Sigmoid colon (tissue), 7 donors: ENCODE results near the gene QRFP. TPM values are rescaled to one million over a fixed set of nuclear protein-coding genes. Genes with fewer than 3 reads are reported as not detected.
A peak's percentile ranks its signal among the peaks of the same experiment; 100 is the strongest.

Experiments used
- DNase-seq: peaks from one replicate; pipeline ENCODE4 v3.0.0-alpha.2; 2019
- H3K27ac ChIP-seq, 4 donors: fragments of 200-600 bp; sonication (generic); one replicate each; pipeline ENCODE4 v1.5.1; 2016 to 2019; ENCODE audit warnings: mild to moderate bottlenecking in 1 of 4
- H3K27me3 ChIP-seq, 3 donors: fragments of 200-600 bp; sonication (generic); one replicate each; pipeline ENCODE4 v1.5.1; 2019; ENCODE audit warnings: mild to moderate bottlenecking in 1 of 3
- H3K36me3 ChIP-seq, 4 donors: fragments of 200-600 bp; sonication (generic); one replicate each; pipeline ENCODE4 v1.5.1; 2016 to 2019
- H3K4me1 ChIP-seq, 4 donors: fragments of 200-600 bp; sonication (generic); one replicate each; pipeline ENCODE4 v1.5.1; 2017 to 2019
- H3K4me3 ChIP-seq, 4 donors: fragments of 200-600 bp; sonication (generic); one replicate each; pipeline ENCODE4 v1.5.1; 2017 to 2019; ENCODE audit warnings: mild to moderate bottlenecking in 2 of 4, moderate library complexity in 1 of 4
- H3K9me3 ChIP-seq, 4 donors: fragments of 200-600 bp in 3 of 4; sonication (generic) in 3 of 4; one replicate each; pipeline versions ENCODE4 v1.5.1 to v1.6.1; 2013 to 2019
- EP300 ChIP-seq, 4 donors: sonication (generic); formaldehyde crosslinking; IDR thresholded peaks; one replicate each; pipeline ENCODE4 v1.6.1; 2017; ENCODE audit warnings: antibody characterized with exemption in 4 of 4
- POLR2A ChIP-seq, 2 donors: fragments of 450-650 bp; IDR thresholded peaks; one replicate each; pipeline ENCODE4 v1.6.1; 2016; ENCODE audit warnings: antibody characterized with exemption in 2 of 2, mild to moderate bottlenecking in 2 of 2, moderate library complexity in 2 of 2
- POLR2AphosphoS5 ChIP-seq, 4 donors: sonication (generic); formaldehyde crosslinking; IDR thresholded peaks; one replicate each; pipeline ENCODE4 v1.6.1; 2017; ENCODE audit warnings: antibody characterized with exemption in 4 of 4
- WGBS, 2 donors: extraction: QIAGEN DNeasy Blood & Tissue Kit; methylation state at CpG; one replicate each; pipeline ENCODE4 v1.1.7; 2013; 5-methylcytosine and 5-hydroxymethylcytosine counted together
- intact Hi-C: fragments of 100-400 bp; cut with DNase I; formaldehyde crosslinking; loops from one replicate; pipeline ENCODE4 v1.15.1; 2023
- polyA plus RNA-seq, 3 donors: library from polyadenylated mRNA; stranded (reverse); fragments of 200-250 nt; gene quantifications; one replicate each; pipeline ENCODE4 v1.2.3, GENCODE V29; 2013
- total RNA-seq, 4 donors: library from RNA; depleted of rRNA; stranded (reverse); fragments of >200 nt; gene quantifications; one replicate each; pipeline ENCODE4 v1.1.0, GENCODE V29; 2016
- TF ChIP-seq, protein P1 (sequence below), 4 experiments: fragments of 450-650 bp in 3 of 4; fragments of 200-600 bp in 1 of 4; IDR thresholded peaks; one replicate each; pipeline ENCODE4 v1.5.1; 2016 to 2019; ENCODE audit warnings: antibody characterized with exemption in 4 of 4, mild to moderate bottlenecking in 3 of 4, moderate library complexity in 2 of 4
- donor health status: healthy with polysubstance abuse.
- donor health status: Bipolar disorder and iron deficiency.
- donor health status: healthy.

Gene QRFP
- total and polyA plus RNA-seq, 7 donors, result 0.20 TPM; not detected in 6

DNA sequence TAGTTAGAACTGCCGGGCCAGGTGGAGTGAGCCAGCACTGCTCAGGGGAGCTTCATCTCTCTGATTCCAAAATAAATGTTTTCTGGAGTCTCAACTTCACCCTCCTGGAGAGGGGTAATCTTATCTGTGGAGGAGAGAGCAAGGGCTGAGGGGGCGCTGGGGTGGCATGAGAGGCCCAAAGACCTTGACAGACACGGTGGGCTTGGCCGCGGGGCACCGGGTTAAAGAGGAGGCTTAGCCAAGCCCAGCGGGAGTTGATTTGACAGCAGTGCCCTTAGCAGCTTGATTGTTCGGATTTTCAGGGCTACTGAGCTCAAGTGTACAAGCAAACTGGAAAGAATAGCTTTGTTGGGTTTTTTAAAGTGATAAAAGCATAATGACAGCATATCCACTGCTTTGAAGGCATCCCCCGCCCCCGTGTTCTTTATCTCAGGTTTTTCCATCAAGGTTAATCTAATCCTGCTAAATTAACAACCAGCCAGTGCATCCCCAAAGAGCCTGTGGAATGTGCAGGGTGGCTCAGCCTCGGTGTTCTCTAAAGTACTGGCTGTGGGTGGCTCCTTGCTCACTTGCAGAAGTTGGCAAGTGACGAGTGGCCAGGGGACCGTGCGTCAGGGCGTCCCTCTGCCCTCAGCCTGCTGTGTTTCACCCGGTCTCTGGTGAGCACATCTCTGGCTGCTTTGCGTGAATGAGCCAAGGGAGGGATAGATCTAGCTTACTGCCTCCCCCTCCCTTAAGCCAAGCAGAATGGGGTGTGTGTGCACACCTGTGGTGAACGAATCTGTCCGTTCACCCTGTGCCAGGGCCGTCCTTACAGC is 5.5 kb downstream of the QRFP start:
- H3K4me3 ChIP-seq, result no peak overlapping the region
- 89 to 92% methylated on average over 20 of the region's 20 CpGs for WGBS, 2 donors
- H3K27ac ChIP-seq, result no peak overlapping the region
- no peaks in the 10 kb centered on the region for H3K9me3 ChIP-seq
- no peaks in the 10 kb centered on the region for H3K27me3 ChIP-seq
- no peak for DNase-seq
- TF ChIP-seq POLR2A (IDR thresholded peaks at IDR 0.05) (no peak), POLR2AphosphoS5 (IDR thresholded peaks at IDR 0.05) (peak in 1 of 4 donors; percentile 11), EP300 (IDR thresholded peaks at IDR 0.05) (no peak)
- peaks cover 0 to 57% (median 50%) of the 10 kb centered on the region in 4 donors for H3K4me1 ChIP-seq
- intact Hi-C loops, result no loop called here
- peaks cover 42 to 78% (median 64%) of the 10 kb centered on the region in 4 donors for H3K36me3 ChIP-seq

DNA sequence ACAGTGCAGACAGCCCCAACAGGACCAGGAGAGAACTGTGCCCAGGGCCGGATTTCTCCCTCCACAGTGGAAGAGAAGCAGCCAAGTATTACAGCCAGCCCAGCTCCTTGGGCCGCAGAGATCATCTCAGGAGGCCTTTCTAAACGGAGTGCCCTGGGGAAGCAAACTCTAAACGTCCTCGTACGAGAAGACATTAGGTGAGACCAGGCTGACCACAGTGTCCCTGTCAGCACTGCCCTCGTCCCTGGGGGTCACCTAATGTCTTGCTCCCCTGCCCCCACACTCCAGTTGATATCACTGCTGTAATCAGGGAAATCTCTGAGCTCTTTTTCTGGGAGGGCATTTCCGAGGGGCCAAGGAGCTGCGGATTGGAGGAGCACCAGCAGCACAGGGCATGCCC is 6.5 kb downstream of the QRFP start:
- no peak overlapping the region for H3K27ac ChIP-seq
- TF ChIP-seq POLR2A (IDR thresholded peaks at IDR 0.05) (no peak), POLR2AphosphoS5 (IDR thresholded peaks at IDR 0.05) (peak in 2 of 4 donors; percentile 1 to 22), EP300 (IDR thresholded peaks at IDR 0.05) (no peak)
- TF ChIP-seq, protein P1, sequence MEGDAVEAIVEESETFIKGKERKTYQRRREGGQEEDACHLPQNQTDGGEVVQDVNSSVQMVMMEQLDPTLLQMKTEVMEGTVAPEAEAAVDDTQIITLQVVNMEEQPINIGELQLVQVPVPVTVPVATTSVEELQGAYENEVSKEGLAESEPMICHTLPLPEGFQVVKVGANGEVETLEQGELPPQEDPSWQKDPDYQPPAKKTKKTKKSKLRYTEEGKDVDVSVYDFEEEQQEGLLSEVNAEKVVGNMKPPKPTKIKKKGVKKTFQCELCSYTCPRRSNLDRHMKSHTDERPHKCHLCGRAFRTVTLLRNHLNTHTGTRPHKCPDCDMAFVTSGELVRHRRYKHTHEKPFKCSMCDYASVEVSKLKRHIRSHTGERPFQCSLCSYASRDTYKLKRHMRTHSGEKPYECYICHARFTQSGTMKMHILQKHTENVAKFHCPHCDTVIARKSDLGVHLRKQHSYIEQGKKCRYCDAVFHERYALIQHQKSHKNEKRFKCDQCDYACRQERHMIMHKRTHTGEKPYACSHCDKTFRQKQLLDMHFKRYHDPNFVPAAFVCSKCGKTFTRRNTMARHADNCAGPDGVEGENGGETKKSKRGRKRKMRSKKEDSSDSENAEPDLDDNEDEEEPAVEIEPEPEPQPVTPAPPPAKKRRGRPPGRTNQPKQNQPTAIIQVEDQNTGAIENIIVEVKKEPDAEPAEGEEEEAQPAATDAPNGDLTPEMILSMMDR (IDR thresholded peaks at IDR 0.05), result no peak
- H3K36me3 ChIP-seq, result peaks cover 47 to 87% (median 74%) of the 10 kb centered on the region in 4 donors
- intact Hi-C loops, result no loop called here
- H3K27me3 ChIP-seq, result no peaks in the 10 kb centered on the region
- H3K9me3 ChIP-seq, result no peaks in the 10 kb centered on the region
- DNase-seq, result no peak
- no peak overlapping the region for H3K4me3 ChIP-seq
- peaks cover 0 to 57% (median 50%) of the 10 kb centered on the region in 4 donors for H3K4me1 ChIP-seq
- 91 to 92% methylated on average over 9 of the region's 9 CpGs for WGBS, 2 donors

DNA sequence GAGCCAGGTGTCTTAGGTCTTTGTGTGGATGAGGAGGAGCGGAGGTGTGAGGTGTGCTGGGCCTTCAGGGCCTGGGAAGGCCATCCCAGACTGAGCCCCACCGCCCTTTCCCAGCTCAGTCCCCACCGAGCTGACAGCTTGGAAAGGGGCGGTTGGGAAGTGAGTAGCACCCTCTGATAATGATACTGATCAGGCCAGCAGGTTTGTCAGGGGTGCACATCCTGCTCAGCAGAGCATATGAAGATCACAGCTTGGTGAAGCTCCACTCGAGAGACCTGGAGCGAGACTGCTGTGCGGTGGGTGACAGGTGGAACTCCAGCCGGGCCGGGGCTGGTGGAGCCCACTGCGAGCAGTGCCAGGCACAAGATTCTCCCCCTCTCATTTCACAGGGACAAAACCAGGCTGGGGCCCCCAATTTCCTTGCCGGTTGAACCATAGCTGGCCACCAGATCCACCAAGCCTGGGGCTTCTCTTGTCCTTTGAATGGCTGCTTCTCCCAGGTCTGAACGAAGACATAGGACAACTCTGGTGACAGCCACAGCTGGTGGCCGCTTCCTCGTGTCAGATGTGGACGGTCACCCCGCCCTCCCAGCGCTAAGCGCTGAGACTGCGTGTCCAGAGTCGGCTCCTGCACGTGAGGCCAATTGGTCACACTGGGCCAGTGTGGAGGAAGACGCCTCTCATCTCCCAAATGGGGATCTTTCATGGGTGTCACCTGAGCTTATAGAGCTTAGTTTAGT is 8.3 kb downstream of the QRFP start:
- Histone ChIP-seq H3K27ac (peak overlapping the region in 2 of 4 donors; percentile 11 to 76), H3K4me1 (peaks cover 0 to 47% (median 42%) of the 10 kb centered on the region in 4 donors), H3K36me3 (peaks cover 57 to 100% (median 89%) of the 10 kb centered on the region in 4 donors), H3K27me3 (no peaks in the 10 kb centered on the region), H3K4me3 (no peak overlapping the region), H3K9me3 (no peaks in the 10 kb centered on the region)
- DNase-seq, result no peak
- no peak for TF ChIP-seq POLR2A (IDR thresholded peaks at IDR 0.05)
- TF ChIP-seq, protein P1 (IDR thresholded peaks at IDR 0.05), result no peak
- peak in 1 of 4 donors; percentile 25 for TF ChIP-seq POLR2AphosphoS5 (IDR thresholded peaks at IDR 0.05)
- no peak for TF ChIP-seq EP300 (IDR thresholded peaks at IDR 0.05)
- intact Hi-C loops, result loop anchor here (10.0 kb wide), 1 partner anchor 156 kb away; no protein-coding TSS in a partner anchor
- WGBS, 2 donors, result 88 to 92% methylated on average over 22 of the region's 22 CpGs

DNA sequence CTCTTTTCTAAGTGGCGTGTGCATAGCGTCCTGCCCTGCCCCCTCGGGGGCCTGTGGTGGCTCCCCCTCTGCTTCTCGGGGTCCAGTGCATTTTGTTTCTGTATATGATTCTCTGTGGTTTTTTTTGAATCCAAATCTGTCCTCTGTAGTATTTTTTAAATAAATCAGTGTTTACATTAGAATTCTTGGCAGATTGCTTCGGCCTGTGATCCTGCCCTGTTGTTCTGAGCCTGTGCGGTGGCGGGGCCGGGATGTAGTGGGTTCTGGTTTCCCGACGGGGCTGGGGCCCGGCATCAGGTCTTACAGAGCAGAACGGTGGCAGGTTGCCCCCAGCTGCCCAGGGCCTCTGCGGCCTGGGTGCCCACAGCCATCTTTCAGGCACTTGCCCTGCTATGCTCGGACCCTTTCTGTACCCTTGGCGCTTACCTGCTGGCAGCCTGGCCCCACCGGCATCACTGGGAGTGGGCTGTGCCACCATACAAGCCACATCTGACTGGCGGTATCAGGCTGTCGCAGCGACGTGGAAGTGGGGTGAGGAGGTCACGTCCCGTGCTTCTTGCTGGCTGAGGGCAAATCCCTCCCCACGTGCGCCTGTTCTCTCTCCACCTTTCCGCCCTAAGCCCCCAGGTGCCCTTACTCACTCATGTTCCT is 9.0 kb downstream of the QRFP start:
- H3K36me3 ChIP-seq, result peaks cover 58 to 100% (median 89%) of the 10 kb centered on the region in 4 donors
- no peak overlapping the region for H3K4me3 ChIP-seq
- no peak for TF ChIP-seq POLR2A (IDR thresholded peaks at IDR 0.05)
- TF ChIP-seq POLR2AphosphoS5 (IDR thresholded peaks at IDR 0.05), result no peak
- TF ChIP-seq, protein P1 (IDR thresholded peaks at IDR 0.05), result no peak
- TF ChIP-seq EP300 (IDR thresholded peaks at IDR 0.05), result no peak
- H3K9me3 ChIP-seq, result no peaks in the 10 kb centered on the region
- no peaks in the 10 kb centered on the region for H3K27me3 ChIP-seq
- WGBS, 2 donors, result 87 to 89% methylated on average over 25 of the region's 25 CpGs
- DNase-seq, result no peak
- intact Hi-C loops, result loop anchor here (10.0 kb wide), 1 partner anchor 157 kb away; no protein-coding TSS in a partner anchor
- peaks cover 0 to 42% (median 39%) of the 10 kb centered on the region in 4 donors for H3K4me1 ChIP-seq
- peak overlapping the region in 3 of 4 donors; percentile 37 to 76 (median 74) for H3K27ac ChIP-seq
